Trophoblast cell (in vitro differentiated cells and primary cell): Measurements from ENCODE around the gene CXCR4.

Source experiments
- DNase-seq, 2 donors: peaks; one replicate each; pipeline ENCODE4 v3.0.0-alpha.2; 2016
- H2AFZ ChIP-seq: 2 replicates; pipeline ENCODE4 v1.6.1; 2013; ENCODE audit warnings: low read length, moderate library complexity, mild to moderate bottlenecking; ENCODE audit not compliant: insufficient read depth, poor library complexity
- H2AK5ac ChIP-seq: 2 replicates; pipeline ENCODE4 v1.6.1; 2013; ENCODE audit warnings: mild to moderate bottlenecking, low read length
- H2BK120ac ChIP-seq: 2 replicates; pipeline ENCODE4 v1.6.1; 2013; ENCODE audit warnings: low read length, mild to moderate bottlenecking, moderate library complexity; ENCODE audit not compliant: insufficient read depth, poor library complexity
- H2BK12ac ChIP-seq: 2 replicates; pipeline ENCODE4 v1.6.1; 2013; ENCODE audit warnings: mild to moderate bottlenecking, low read length, moderate library complexity
- H2BK5ac ChIP-seq: 2 replicates; pipeline ENCODE4 v1.6.1; 2013; ENCODE audit warnings: low read length, low read depth, moderate library complexity, mild to moderate bottlenecking; ENCODE audit not compliant: poor library complexity
- H3K14ac ChIP-seq: 2 replicates; pipeline ENCODE4 v1.6.1; 2013; ENCODE audit warnings: mild to moderate bottlenecking, low read length
- H3K18ac ChIP-seq: 2 replicates; pipeline ENCODE4 v1.6.1; 2013; ENCODE audit warnings: mild to moderate bottlenecking, low read length
- H3K23ac ChIP-seq: 2 replicates; pipeline ENCODE4 v1.6.1; 2013; ENCODE audit warnings: low read length
- H3K27ac ChIP-seq: 2 replicates; pipeline ENCODE4 v1.5.1; 2013; ENCODE audit warnings: low read depth, mild to moderate bottlenecking, inconsistent platforms, low read length, moderate library complexity
- H3K27me3 ChIP-seq: 2 replicates; pipeline ENCODE4 v1.6.1; 2013; ENCODE audit warnings: inconsistent platforms, mild to moderate bottlenecking, low read length, moderate library complexity; ENCODE audit not compliant: insufficient read depth
- H3K36me3 ChIP-seq, 2 experiments: 1 replicate in 1 of 2; 2 replicates in 1 of 2; pipeline ENCODE4 v1.6.1; 2013; ENCODE audit warnings: low read length in 2 of 2, mild to moderate bottlenecking in 2 of 2, moderate library complexity in 1 of 2; ENCODE audit not compliant: insufficient read depth in 2 of 2, control insufficient read depth in 1 of 2
- H3K4ac ChIP-seq: 2 replicates; pipeline ENCODE4 v1.6.1; 2013; ENCODE audit warnings: low read depth, mild to moderate bottlenecking, low read length, moderate library complexity
- H3K4me1 ChIP-seq, 2 experiments: 1 replicate in 1 of 2; 2 replicates in 1 of 2; pipeline ENCODE4 v1.6.1; 2013; ENCODE audit warnings: low read length in 2 of 2, mild to moderate bottlenecking in 2 of 2, moderate library complexity in 1 of 2; ENCODE audit not compliant: insufficient read depth in 2 of 2, control insufficient read depth in 1 of 2
- H3K4me2 ChIP-seq: 2 replicates; pipeline ENCODE4 v1.6.1; 2013; ENCODE audit warnings: inconsistent platforms, mild to moderate bottlenecking, low read length, moderate library complexity
- H3K4me3 ChIP-seq: 2 replicates; pipeline ENCODE4 v1.5.1; 2013; ENCODE audit warnings: mild to moderate bottlenecking, low read depth, low read length, inconsistent platforms
- H3K79me1 ChIP-seq: one replicate; pipeline ENCODE4 v1.6.1; 2013; ENCODE audit warnings: low read length
- H3K79me2 ChIP-seq: 2 replicates; pipeline ENCODE4 v1.6.1; 2013; ENCODE audit warnings: low read length, mild to moderate bottlenecking; ENCODE audit not compliant: control insufficient read depth, insufficient read depth, poor library complexity
- H3K9ac ChIP-seq: 2 replicates; pipeline ENCODE4 v1.6.1; 2013; ENCODE audit warnings: mild to moderate bottlenecking, low read length
- H3K9me3 ChIP-seq: 2 replicates; pipeline ENCODE4 v1.6.1; 2013; ENCODE audit warnings: low read depth, mild to moderate bottlenecking, control low read depth, inconsistent platforms, low read length; ENCODE audit not compliant: insufficient read depth
- H4K12ac ChIP-seq: 2 replicates; pipeline ENCODE4 v1.6.1; 2013; ENCODE audit warnings: low read depth, mild to moderate bottlenecking, low read length, moderate library complexity
- H4K8ac ChIP-seq: 2 replicates; pipeline ENCODE4 v1.6.1; 2013; ENCODE audit warnings: low read depth, mild to moderate bottlenecking, low read length, moderate library complexity
- H4K91ac ChIP-seq: one replicate; pipeline ENCODE4 v1.6.1; 2013; ENCODE audit warnings: low read depth, mild to moderate bottlenecking, low read length, moderate library complexity
- WGBS: extraction: QIAGEN DNeasy Blood & Tissue Kit; methylation state at CpG from one replicate; pipeline ENCODE4 v1.1.7; 2013; ENCODE audit warnings: missing lambda C conversion rate; ENCODE audit not compliant: insufficient read length, insufficient coverage; ENCODE audit errors: extremely low coverage; 5-methylcytosine and 5-hydroxymethylcytosine counted together

The CXCR4 gene

DNA sequence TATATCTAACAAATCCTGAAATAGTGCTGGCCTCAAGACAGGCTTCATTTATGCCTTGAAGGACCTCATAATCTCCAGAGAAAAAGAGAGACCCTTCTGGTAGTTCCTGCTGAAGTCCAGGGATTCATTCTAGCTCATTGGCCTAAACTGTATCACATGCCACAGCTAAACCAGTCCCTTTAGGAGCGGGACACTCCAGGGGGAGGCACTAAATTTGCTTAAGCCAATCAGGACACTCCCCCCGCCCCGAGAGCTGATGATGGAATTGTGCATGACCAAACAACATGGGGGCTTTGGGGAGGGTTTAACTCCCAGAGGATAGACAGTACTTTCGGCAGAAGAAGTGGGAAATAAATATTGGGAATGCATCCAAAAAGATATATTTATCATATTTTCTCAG lies 36.4 kb upstream of the CXCR4 start:
- no peak overlapping the region for H3K9ac ChIP-seq
- no peak overlapping the region for H3K4me2 ChIP-seq
- no peaks in the 10 kb centered on the region for H3K9me3 ChIP-seq
- no peak overlapping the region for H3K4ac ChIP-seq
- no peak overlapping the region for H4K8ac ChIP-seq
- no CpG with 5 or more reads among the region's 4 CpGs for WGBS
- H3K18ac ChIP-seq: no peak overlapping the region
- no peak overlapping the region for H3K14ac ChIP-seq
- no peak overlapping the region for H4K91ac ChIP-seq
- no peak overlapping the region for H2AFZ ChIP-seq
- no peak overlapping the region for H3K27ac ChIP-seq
- no peak overlapping the region for H3K4me3 ChIP-seq
- H2BK12ac ChIP-seq: no peak overlapping the region
- H3K27me3 ChIP-seq: no peaks in the 10 kb centered on the region
- H3K23ac ChIP-seq: no peak overlapping the region
- peak; percentile 35 to 49 for DNase-seq
- no peak overlapping the region for H2AK5ac ChIP-seq
- no peak overlapping the region for H2BK5ac ChIP-seq
- H3K4me1 ChIP-seq: no peaks in the 10 kb centered on the region
- no peaks in the 10 kb centered on the region for H3K79me2 ChIP-seq
- no peak overlapping the region for H2BK120ac ChIP-seq
- H4K12ac ChIP-seq: no peak overlapping the region
- no peaks in the 10 kb centered on the region for H3K79me1 ChIP-seq
- H3K36me3 ChIP-seq: no peaks in the 10 kb centered on the region

DNA sequence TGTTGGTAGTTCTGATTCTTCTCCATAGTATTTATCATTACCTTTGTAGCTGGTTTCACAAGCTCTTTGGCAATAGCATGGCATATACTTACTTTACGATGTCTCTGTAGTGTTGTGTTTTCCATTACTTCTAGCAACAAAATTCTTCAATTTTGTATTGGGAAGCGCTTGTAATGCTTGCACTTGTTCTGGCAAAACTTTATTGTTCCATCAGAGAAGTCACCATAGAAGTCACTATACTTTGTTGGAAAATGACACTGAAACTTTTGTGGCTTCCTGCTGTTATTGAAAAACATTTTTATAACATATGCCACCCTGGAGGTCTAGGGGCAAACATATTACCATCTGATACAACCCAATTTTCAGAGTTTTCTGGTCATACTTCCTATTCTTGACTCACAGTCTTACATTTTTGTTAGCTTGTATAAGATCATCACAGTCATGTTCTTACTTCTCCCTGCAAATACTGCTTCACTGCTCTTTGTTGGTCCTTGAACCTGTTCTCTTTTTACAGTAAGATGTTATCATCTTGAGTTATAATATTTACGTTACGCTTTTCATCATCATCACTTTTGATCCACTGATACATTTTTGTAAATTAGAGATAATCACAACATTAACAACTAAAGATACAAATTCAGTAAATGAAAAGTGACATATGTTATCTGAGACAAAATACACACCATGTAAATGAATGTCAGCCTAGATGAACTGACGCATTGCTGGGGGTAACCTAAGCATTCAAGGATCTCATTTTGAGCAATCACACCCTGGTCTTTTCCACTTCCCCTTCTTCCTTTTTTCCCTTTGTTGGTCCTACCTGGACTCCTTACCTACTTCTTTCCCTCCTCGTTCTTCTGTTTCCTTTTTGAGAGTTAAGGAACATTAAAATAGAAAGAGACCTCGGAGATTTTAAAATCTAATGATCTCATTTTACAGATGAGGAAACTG lies 33.3 kb upstream of the CXCR4 start:
- Histone ChIP-seq H3K27ac (no peak overlapping the region), H3K79me2 (no peaks in the 10 kb centered on the region), H3K4me1 (no peaks in the 10 kb centered on the region), H3K14ac (no peak overlapping the region), H2BK120ac (no peak overlapping the region), H2BK12ac (no peak overlapping the region), H3K23ac (no peak overlapping the region), H3K4me2 (no peak overlapping the region), H3K4me3 (no peak overlapping the region), H3K27me3 (no peaks in the 10 kb centered on the region), H3K9me3 (no peaks in the 10 kb centered on the region), H2BK5ac (no peak overlapping the region), H4K8ac (no peak overlapping the region), H3K9ac (no peak overlapping the region), H3K4ac (no peak overlapping the region), H3K18ac (no peak overlapping the region), H4K91ac (no peak overlapping the region), H3K36me3 (no peaks in the 10 kb centered on the region), H2AK5ac (no peak overlapping the region), H3K79me1 (no peaks in the 10 kb centered on the region), H2AFZ (no peak overlapping the region), H4K12ac (no peak overlapping the region)
- DNase-seq: no peak
- no CpG with 5 or more reads among the region's 7 CpGs for WGBS

DNA sequence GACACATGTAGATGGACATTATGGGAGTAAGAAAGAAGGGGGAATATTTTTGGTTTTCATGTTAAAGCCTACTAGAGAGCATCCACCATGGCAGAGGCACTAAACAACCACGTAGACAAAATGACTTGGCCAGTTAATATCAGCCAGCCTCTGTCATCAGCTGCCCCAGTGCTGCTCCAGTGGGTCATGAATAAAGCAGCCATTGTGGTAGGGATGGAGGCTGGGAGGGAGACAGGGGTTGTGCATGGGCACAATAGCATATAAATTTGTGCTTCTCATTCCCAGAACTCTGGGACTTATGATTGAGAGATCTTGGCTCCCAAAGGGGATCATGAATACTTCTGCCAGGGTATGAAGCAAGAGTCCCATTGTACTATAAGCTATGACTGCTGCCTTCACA lies 31.1 kb upstream of the CXCR4 start:
- Histone ChIP-seq H3K14ac (no peak overlapping the region), H3K27me3 (no peaks in the 10 kb centered on the region), H3K36me3 (no peaks in the 10 kb centered on the region), H2BK5ac (no peak overlapping the region), H3K4me2 (no peak overlapping the region), H2AFZ (no peak overlapping the region), H3K9me3 (no peaks in the 10 kb centered on the region), H3K9ac (no peak overlapping the region), H4K12ac (no peak overlapping the region), H4K8ac (no peak overlapping the region), H2BK120ac (no peak overlapping the region), H3K18ac (no peak overlapping the region), H3K4me1 (no peaks in the 10 kb centered on the region), H4K91ac (no peak overlapping the region), H3K4ac (no peak overlapping the region), H2AK5ac (no peak overlapping the region), H3K4me3 (no peak overlapping the region), H2BK12ac (no peak overlapping the region), H3K79me1 (no peaks in the 10 kb centered on the region), H3K27ac (no peak overlapping the region), H3K23ac (no peak overlapping the region), H3K79me2 (no peaks in the 10 kb centered on the region)
- DNase-seq: no peak
- no CpG with 5 or more reads among the region's 1 CpG for WGBS

DNA sequence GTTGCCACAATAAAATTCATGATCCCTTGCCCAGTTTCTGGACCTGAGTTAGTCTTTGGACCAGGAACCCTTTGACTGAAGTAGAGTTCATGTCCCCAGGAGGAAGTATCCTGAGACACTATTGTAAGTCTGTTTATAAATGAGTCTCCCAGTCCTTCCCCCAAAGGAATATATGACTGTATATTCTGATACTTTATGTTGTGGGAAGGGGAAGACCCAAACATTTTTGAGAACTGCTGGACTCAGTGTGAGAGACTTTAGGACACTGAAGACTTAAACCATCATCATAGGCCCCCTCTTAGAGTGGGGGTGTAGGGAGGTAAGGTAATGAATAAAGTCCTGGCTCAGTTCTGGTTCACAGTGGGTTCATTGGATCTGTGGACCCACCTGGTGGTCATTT lies 28.6 kb upstream of the CXCR4 start:
- Histone ChIP-seq H2BK12ac (no peak overlapping the region), H3K14ac (no peak overlapping the region), H3K4me2 (no peak overlapping the region), H2BK120ac (no peak overlapping the region), H3K4ac (no peak overlapping the region), H3K4me3 (no peak overlapping the region), H4K12ac (no peak overlapping the region), H3K36me3 (no peaks in the 10 kb centered on the region), H3K9ac (no peak overlapping the region), H2AFZ (no peak overlapping the region), H3K4me1 (no peaks in the 10 kb centered on the region), H3K9me3 (no peaks in the 10 kb centered on the region), H4K91ac (no peak overlapping the region), H3K79me2 (no peaks in the 10 kb centered on the region), H3K27ac (no peak overlapping the region), H4K8ac (no peak overlapping the region), H3K18ac (no peak overlapping the region), H2BK5ac (no peak overlapping the region), H2AK5ac (no peak overlapping the region), H3K27me3 (no peaks in the 10 kb centered on the region), H3K23ac (no peak overlapping the region), H3K79me1 (no peaks in the 10 kb centered on the region)
- no peak for DNase-seq
